ENCODE measurements around the gene PLCH1. TPM values are rescaled to one million over a fixed set of nuclear protein-coding genes. Genes with fewer than 3 reads are reported as not detected.

The PLCH1 gene
- total RNA-seq, 1 experiment from 2014 or later = 8.9 TPM

- DNase-seq (ENCODE audit: low spot score) (no peak), ATAC-seq (no peak)
- ChIA-PET POLR2A (no interaction called here), CTCF (interaction anchor here (1.4 kb wide), 1 partner anchor 20 kb away, joined by 6 read pairs; the partner anchor contains the start of gene C3orf33)
- Mint-ChIP-seq H3K4me3 (no peak overlapping the region), H3K4me1 (peaks cover 7% of the 10 kb centered on the region), H3K27ac (peak overlapping the region; percentile 42; the same call in 1 of the 2 replicates), H3K9me3 (peaks cover 10% of the 10 kb centered on the region), H3K27me3 (ENCODE audit: low read depth) (no peaks in the 10 kb centered on the region), H3K36me3 (peaks cover 10% of the 10 kb centered on the region)
- TF ChIP-seq GABPB1 (CRISPR knock-in tag; IDR thresholded peaks at IDR 0.05) (no peak), ZNF423 (CRISPR knock-in tag; IDR thresholded peaks at IDR 0.05) (no peak), AR (CRISPR knock-in tag; IDR thresholded peaks at IDR 0.05) (no peak), ATF3 (CRISPR knock-in tag; conservative IDR thresholded peaks at IDR 0.05) (no peak), TEAD1 (CRISPR knock-in tag; IDR thresholded peaks at IDR 0.05) (no peak), CREM (CRISPR knock-in tag; IDR thresholded peaks at IDR 0.05) (no peak), ATF2 (CRISPR knock-in tag; IDR thresholded peaks at IDR 0.05; ENCODE audit: borderline replicate concordance, low read depth) (no peak), ETV6 (CRISPR knock-in tag; IDR thresholded peaks at IDR 0.05) (no peak), GTF2I (CRISPR knock-in tag; conservative IDR thresholded peaks at IDR 0.05) (no peak), ZNF281 (CRISPR knock-in tag; IDR thresholded peaks at IDR 0.05) (no peak)
Observed at GRCh38 chr3:155785662-155786295, 40.9 kb upstream of the PLCH1 start.

GRCh38 chr3:155782390-155782953 is 37.6 kb upstream of the PLCH1 start:
- DNase-seq (ENCODE audit: low spot score) (no peak), ATAC-seq (no peak)
- Mint-ChIP-seq H3K4me3 (no peak overlapping the region), H3K27ac (no peak overlapping the region), H3K36me3 (peaks cover 10% of the 10 kb centered on the region), H3K9me3 (peaks cover 10% of the 10 kb centered on the region), H3K27me3 (ENCODE audit: low read depth) (no peaks in the 10 kb centered on the region), H3K4me1 (peaks cover 2% of the 10 kb centered on the region; the same call in 1 of the 2 replicates)
- POLR2A ChIA-PET = no interaction called here
- TF ChIP-seq MYBL2 (CRISPR knock-in tag; IDR thresholded peaks at IDR 0.05) = no peak
- TF ChIP-seq ZNF263 (CRISPR knock-in tag; IDR thresholded peaks at IDR 0.05; ENCODE audit: low read depth) = no peak
- no peak for TF ChIP-seq HMGA2 (CRISPR knock-in tag; IDR thresholded peaks at IDR 0.05)
- TF ChIP-seq NFE2L1 (CRISPR knock-in tag; IDR thresholded peaks at IDR 0.05) = no peak
- no peak for TF ChIP-seq ZNF425 (CRISPR knock-in tag; conservative IDR thresholded peaks at IDR 0.05)
- no peak for TF ChIP-seq ZBTB21 (CRISPR knock-in tag; IDR thresholded peaks at IDR 0.05; ENCODE audit: borderline replicate concordance)
- TF ChIP-seq IRF1 (CRISPR knock-in tag; IDR thresholded peaks at IDR 0.05) = no peak
- no peak for TF ChIP-seq ZNF219 (CRISPR knock-in tag; IDR thresholded peaks at IDR 0.05; ENCODE audit: borderline replicate concordance)
- CTCF ChIA-PET = interaction anchor here (3.0 kb wide), 1 partner anchor 23 kb away, joined by 10 read pairs; the partner anchor contains the start of gene C3orf33
